AG04449 (cell line): ENCODE measurements around the gene UBA52.

Experiments
- CTCF ChIA-PET: fragments of 350-600 bp; formaldehyde crosslinking; extraction: SDS; loops from one replicate; lab custom pipeline; 2021; ENCODE audit warnings: antibody characterized with exemption; lab: Yijun Ruan, JAX
- POLR2A ChIA-PET: fragments of 400-600, 350-600 bp; formaldehyde crosslinking; extraction: SDS; loops from one replicate; lab custom pipeline; 2020; ENCODE audit warnings: antibody characterized with exemption, inconsistent platforms; lab: Yijun Ruan, JAX
- DNase-seq: peaks from one replicate; pipeline ENCODE4 v3.0.0-alpha.2; 2010; ENCODE audit warnings: low read depth, low spot score
- H3K4me3 ChIP-seq: 2 replicates; pipeline ENCODE4 v1.5.1; 2011; ENCODE audit warnings: low read depth, mild to moderate bottlenecking, control low read depth, low read length
- TF ChIP-seq, protein P1 (sequence below): IDR thresholded peaks from one replicate; pipeline ENCODE4 v1.5.1; 2011; ENCODE audit warnings: mild to moderate bottlenecking, moderate library complexity, low read length, control low read depth, inconsistent platforms; ENCODE audit not compliant: insufficient read depth; ENCODE audit errors: missing control alignments

UBA52 gene

DNA sequence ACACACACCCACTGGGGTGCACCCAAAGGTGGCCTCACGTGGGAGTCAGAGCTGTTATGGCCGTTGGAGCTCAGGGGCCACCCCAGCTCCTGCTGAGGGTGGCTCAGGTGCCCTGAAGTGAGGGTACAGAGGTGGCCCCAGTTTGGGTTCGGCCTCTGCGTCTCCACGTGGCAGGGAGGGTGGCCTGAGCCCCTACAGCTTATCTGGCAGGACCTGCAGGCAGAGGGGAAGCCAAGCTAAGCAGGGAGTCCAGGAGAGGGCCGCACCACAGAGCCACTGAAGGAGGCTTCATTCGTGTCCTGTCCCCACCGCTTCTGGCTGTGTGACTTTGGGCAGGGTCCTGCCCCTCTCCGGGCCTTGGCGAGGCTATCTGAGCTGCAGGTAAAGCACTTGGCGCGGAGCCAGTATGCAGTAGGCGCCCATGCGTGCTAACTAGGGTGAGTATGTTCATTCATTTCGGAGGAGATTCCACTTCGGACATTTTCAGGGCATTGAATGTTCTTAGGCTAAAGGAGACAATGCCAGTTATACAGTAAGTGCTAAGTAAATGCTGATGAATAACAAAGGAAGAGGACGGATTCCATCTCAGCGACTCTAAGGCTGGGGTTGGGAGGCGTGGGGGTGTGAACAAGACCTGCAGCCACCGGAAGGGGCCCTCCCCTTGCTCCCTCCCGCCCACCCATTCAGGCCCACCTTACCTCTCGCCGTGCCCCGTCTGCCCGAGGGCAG is 21.9 kb downstream of the UBA52 start:
- ChIA-PET POLR2A (interaction anchor here (1.3 kb wide), 1 partner anchor 255 kb away, joined by 3 read pairs; no protein-coding TSS in a partner anchor), CTCF (interaction anchor here (0.6 to 15.9 kb wide), 33 partner anchors 8 to 394 kb away, joined by 3 to 286 read pairs (median 4); partner anchors contain the start of genes CRLF1, TMEM59L, UBA52 and UPF1)
- peak overlapping the region; percentile 40; the same call in 1 of the 2 replicates for H3K4me3 ChIP-seq
- TF ChIP-seq, protein P1, sequence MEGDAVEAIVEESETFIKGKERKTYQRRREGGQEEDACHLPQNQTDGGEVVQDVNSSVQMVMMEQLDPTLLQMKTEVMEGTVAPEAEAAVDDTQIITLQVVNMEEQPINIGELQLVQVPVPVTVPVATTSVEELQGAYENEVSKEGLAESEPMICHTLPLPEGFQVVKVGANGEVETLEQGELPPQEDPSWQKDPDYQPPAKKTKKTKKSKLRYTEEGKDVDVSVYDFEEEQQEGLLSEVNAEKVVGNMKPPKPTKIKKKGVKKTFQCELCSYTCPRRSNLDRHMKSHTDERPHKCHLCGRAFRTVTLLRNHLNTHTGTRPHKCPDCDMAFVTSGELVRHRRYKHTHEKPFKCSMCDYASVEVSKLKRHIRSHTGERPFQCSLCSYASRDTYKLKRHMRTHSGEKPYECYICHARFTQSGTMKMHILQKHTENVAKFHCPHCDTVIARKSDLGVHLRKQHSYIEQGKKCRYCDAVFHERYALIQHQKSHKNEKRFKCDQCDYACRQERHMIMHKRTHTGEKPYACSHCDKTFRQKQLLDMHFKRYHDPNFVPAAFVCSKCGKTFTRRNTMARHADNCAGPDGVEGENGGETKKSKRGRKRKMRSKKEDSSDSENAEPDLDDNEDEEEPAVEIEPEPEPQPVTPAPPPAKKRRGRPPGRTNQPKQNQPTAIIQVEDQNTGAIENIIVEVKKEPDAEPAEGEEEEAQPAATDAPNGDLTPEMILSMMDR: no peak
- DNase-seq: no peak

DNA sequence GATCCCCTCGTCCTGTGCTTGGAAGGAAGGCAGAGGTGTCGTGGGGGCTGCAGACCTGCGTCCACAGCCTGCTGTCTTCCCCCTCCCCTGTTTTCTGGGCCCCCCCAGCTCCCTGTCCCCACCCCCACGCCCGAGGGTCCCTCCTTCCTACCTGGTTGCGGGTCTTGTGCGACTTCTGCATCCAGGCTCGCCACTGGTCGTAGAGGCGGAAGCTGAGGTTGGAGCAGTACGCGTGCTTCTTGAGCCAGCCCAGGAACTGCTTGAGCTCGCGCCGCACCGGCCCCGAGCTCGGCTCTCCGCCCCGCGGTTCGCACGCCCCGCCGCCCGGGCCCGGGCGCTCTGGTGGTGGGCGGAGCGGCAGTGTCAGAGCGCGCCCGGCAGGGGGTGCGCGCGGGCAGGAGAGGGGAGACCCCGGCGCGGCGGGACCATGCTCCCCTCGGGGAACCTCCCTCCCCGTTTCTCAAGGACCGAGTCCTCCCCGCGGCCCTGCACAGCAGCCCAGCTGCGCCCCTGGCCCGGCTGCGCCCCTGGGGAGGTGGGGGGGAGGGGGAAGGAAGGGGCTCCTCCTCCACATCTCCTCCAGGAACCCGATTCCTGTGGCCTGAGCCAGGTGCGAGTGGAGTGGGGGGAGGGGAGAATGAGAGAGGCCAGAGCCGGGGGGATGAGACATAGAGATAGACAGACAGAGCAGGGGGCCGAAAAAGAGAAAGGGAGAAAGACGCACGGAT is 22.6 kb downstream of the UBA52 start:
- DNase-seq: no peak
- ChIA-PET CTCF (interaction anchor here (0.6 to 15.9 kb wide), 30 partner anchors 9 to 393 kb away, joined by 3 to 286 read pairs (median 4); partner anchors contain the start of genes CRLF1, TMEM59L, UBA52 and UPF1), POLR2A (interaction anchor here (0.7 kb wide), 2 partner anchors 31 to 296 kb away, joined by 3 to 4 read pairs; no protein-coding TSS in a partner anchor)
- TF ChIP-seq, protein P1: peak; percentile 76
- H3K4me3 ChIP-seq: peak overlapping the region; percentile 48

DNA sequence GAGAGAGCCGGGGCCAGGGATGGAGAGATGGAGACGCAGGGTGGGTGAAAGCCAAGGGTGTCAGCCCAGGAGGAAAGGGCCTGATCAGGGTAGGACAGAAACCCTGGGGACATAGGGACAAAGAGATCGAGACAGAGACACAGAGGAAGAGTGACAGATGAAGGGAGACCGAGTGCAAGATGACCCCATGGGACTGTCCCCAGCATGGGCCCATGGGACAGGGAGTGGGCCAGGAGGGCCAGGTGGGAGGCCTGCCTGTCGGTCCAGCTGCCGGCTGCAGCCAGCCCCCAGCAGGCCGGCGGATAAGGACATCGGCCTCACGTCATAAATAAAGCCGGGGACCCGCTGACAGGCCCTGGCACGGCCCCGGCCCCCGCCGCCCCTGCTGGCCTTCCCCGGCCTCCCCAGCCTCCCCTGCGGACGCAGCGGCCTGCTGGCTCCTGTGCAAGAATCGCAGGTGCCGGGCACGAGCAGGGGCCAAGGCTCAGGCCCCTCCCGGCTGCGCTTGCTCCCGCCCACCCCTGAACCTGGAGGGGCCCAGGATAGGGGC is 23.2 kb downstream of the UBA52 start:
- ChIA-PET POLR2A (interaction anchor here (0.7 kb wide), 1 partner anchor 295 kb away, joined by 4 read pairs; no protein-coding TSS in a partner anchor), CTCF (interaction anchor here (1.0 to 15.9 kb wide), 14 partner anchors 10 to 392 kb away, joined by 3 to 286 read pairs (median 6); partner anchors contain the start of genes TMEM59L, UBA52 and UPF1)
- TF ChIP-seq, protein P1: no peak
- DNase-seq: no peak
- H3K4me3 ChIP-seq: peak overlapping the region; percentile 48

- no peak overlapping the region for H3K4me3 ChIP-seq
- ChIA-PET CTCF (interaction anchor here (1.0 to 15.9 kb wide), 6 partner anchors 9 to 251 kb away, joined by 3 to 286 read pairs (median 12); partner anchors contain the start of genes TMEM59L and UPF1), POLR2A (no interaction called here)
- no peak for DNase-seq
- TF ChIP-seq, protein P1: no peak
Observed at GRCh38 chr19:18595475-18595874, 23.8 kb downstream of the UBA52 start.

DNA sequence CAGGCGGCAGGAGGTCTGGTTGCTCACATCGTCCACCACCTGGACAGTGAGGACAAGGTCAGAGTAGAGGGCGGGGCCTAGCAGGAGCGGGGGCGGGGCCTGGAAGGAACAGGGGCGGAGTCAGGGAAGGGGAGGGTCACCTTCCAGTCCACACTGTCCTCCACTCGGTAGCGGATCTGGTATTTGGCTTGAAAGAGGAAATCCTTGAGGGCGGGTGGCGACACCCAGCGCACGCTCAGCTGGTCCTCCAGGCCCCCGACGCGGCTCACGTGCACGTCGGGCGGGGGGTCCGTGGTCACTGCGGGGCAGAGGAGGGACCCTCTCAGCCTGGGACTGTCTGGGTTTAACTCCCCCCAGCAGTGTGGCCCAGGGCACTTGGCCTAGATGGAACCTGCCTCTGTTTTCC is 25.1 kb downstream of the UBA52 start:
- ChIA-PET POLR2A (no interaction called here), CTCF (interaction anchor here (1.6 to 15.9 kb wide), 3 partner anchors 17 to 249 kb away, joined by 3 to 286 read pairs (median 16); partner anchors contain the start of gene TMEM59L)
- no peak overlapping the region for H3K4me3 ChIP-seq
- TF ChIP-seq, protein P1: no peak
- DNase-seq: no peak
